Measurements from ENCODE around the gene PRDM16.

Gene PRDM16

GRCh38 chr1:3271866-3272265, 202.9 kb downstream of the PRDM16 start:
- Histone ChIP-seq H3K27ac (ENCODE audit: extremely low read depth, low read depth, low read length) (no peak overlapping the region), H3K9me3 (ENCODE audit: control insufficient read depth, insufficient read depth, low read depth, low read length) (no peaks in the 10 kb centered on the region), H3K4me3 (ENCODE audit: low read depth, low read length) (no peak overlapping the region), H3K36me3 (ENCODE audit: control insufficient read depth in 2 of 2, insufficient read depth in 1 of 2, low read length in 2 of 2) (no peaks in the 10 kb centered on the region), H3K4me1 (ENCODE audit: control insufficient read depth, insufficient read depth, low read length) (no peaks in the 10 kb centered on the region)
- ChIA-PET POLR2A (no interaction called here), CTCF (interaction anchor here (1.0 kb wide), 1 partner anchor 10 kb away, joined by 5 read pairs; no protein-coding TSS in a partner anchor)
- TF ChIP-seq ZNF555 (tag by site-specific recombination; conservative IDR thresholded peaks at IDR 0.05) (no peak), SP7 (tag by site-specific recombination; IDR thresholded peaks at IDR 0.05) (no peak), ZNF544 (tag by site-specific recombination; IDR thresholded peaks at IDR 0.05) (no peak), ZNF449 (tag by site-specific recombination; IDR thresholded peaks at IDR 0.05) (no peak), ZNF837 (tag by site-specific recombination; IDR thresholded peaks at IDR 0.05) (no peak), ZFP37 (tag by site-specific recombination; IDR thresholded peaks at IDR 0.05) (no peak), ZNF560 (tag by site-specific recombination; IDR thresholded peaks at IDR 0.05; ENCODE audit: borderline replicate concordance) (no peak), ZNF23 (tag by site-specific recombination; IDR thresholded peaks at IDR 0.05; ENCODE audit: borderline replicate concordance) (no peak), ZNF354C (tag by site-specific recombination; IDR thresholded peaks at IDR 0.05; ENCODE audit: borderline replicate concordance, low read depth) (no peak)
- TF ChIP-seq, protein P1, sequence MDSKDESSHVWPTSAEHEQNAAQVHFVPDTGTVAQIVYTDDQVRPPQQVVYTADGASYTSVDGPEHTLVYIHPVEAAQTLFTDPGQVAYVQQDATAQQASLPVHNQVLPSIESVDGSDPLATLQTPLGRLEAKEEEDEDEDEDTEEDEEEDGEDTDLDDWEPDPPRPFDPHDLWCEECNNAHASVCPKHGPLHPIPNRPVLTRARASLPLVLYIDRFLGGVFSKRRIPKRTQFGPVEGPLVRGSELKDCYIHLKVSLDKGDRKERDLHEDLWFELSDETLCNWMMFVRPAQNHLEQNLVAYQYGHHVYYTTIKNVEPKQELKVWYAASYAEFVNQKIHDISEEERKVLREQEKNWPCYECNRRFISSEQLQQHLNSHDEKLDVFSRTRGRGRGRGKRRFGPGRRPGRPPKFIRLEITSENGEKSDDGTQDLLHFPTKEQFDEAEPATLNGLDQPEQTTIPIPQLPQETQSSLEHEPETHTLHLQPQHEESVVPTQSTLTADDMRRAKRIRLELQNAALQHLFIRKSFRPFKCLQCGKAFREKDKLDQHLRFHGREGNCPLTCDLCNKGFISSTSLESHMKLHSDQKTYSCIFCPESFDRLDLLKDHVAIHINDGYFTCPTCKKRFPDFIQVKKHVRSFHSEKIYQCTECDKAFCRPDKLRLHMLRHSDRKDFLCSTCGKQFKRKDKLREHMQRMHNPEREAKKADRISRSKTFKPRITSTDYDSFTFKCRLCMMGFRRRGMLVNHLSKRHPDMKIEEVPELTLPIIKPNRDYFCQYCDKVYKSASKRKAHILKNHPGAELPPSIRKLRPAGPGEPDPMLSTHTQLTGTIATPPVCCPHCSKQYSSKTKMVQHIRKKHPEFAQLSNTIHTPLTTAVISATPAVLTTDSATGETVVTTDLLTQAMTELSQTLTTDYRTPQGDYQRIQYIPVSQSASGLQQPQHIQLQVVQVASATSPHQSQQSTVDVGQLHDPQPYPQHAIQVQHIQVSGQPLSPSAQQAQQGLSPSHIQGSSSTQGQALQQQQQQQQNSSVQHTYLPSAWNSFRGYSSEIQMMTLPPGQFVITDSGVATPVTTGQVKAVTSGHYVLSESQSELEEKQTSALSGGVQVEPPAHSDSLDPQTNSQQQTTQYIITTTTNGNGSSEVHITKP (tag by site-specific recombination; IDR thresholded peaks at IDR 0.05) = no peak
- TF ChIP-seq, protein P2, sequence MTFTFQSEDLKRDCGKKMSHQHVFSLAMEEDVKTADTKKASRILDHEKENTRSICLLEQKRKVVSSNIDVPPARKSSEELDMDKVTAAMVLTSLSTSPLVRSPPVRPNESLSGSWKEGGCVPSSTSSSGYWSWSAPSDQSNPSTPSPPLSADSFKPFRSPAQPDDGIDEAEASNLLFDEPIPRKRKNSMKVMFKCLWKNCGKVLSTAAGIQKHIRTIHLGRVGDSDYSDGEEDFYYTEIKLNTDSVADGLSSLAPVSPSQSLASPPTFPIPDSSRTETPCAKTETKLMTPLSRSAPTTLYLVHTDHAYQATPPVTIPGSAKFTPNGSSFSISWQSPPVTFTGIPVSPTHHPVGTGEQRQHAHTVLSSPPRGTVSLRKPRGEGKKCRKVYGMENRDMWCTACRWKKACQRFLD (tag by site-specific recombination; IDR thresholded peaks at IDR 0.05) = no peak

DNA sequence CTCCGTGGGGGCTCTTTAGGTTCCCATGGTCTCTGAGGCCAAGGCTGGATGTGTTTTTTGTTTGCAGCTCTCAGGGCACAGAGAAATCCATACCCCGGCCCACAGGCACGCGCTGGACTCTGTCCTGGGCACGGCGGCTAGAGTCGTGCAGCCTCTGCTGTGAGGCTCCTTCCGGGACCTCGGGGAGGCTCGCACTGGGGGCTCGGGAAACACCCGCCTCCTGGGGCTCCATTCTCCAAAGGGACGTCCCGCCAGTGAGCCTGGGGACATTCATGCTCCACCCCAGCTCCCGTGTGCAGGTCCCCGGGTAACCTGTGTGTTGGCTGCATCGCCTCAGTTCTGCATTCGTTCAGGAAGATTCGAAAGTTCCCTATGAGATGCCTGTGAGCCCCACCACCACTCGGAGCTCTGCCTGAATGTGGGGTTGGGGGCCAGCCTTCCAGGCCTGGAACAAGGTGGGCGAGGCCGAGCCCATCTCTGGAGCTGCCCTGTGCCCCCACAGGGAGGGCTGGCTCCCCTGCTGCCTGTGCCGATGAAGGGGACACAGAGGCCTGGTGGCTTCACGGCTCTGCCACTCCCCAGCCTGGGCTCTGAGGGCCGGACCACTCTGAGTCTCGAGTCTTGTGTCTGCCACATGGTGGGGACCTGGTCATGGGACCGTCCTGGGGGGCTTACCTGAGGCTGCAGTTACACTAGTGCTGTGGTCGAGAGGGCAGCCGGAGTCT, 203.5 kb downstream of the PRDM16 start:
- no peaks in the 10 kb centered on the region for H3K4me1 ChIP-seq (ENCODE audit: control insufficient read depth, insufficient read depth, low read length)
- no peaks in the 10 kb centered on the region for H3K36me3 ChIP-seq (ENCODE audit: control insufficient read depth in 2 of 2, insufficient read depth in 1 of 2, low read length in 2 of 2)
- H3K27ac ChIP-seq (ENCODE audit: extremely low read depth, low read depth, low read length) = no peak overlapping the region
- TF ChIP-seq ZNF37A (tag by site-specific recombination; IDR thresholded peaks at IDR 0.05) (no peak), ZNF664 (tag by site-specific recombination; IDR thresholded peaks at IDR 0.05) (no peak), ZNF707 (tag by site-specific recombination; IDR thresholded peaks at IDR 0.05) (no peak), ZNF548 (tag by site-specific recombination; IDR thresholded peaks at IDR 0.05) (no peak), ZNF747 (tag by site-specific recombination; IDR thresholded peaks at IDR 0.05) (no peak), ZNF239 (tag by site-specific recombination; IDR thresholded peaks at IDR 0.05) (no peak), ZIC2 (tag by site-specific recombination; IDR thresholded peaks at IDR 0.05) (no peak), ZNF121 (tag by site-specific recombination; IDR thresholded peaks at IDR 0.05) (no peak)
- TF ChIP-seq, protein P1 (tag by site-specific recombination; IDR thresholded peaks at IDR 0.05) = no peak
- no peaks in the 10 kb centered on the region for H3K9me3 ChIP-seq (ENCODE audit: control insufficient read depth, insufficient read depth, low read depth, low read length)
- ChIA-PET POLR2A (no interaction called here), CTCF (no interaction called here)
- H3K4me3 ChIP-seq (ENCODE audit: low read depth, low read length) = no peak overlapping the region
